ENCODE results near the gene TRAPPC6A. TPM values are rescaled to one million over a fixed set of nuclear protein-coding genes. Genes with fewer than 3 reads are reported as not detected.

TRAPPC6A gene
- total and polyA plus RNA-seq, 2 donors (not counting 1 experiment from before 2014, with no cell fraction given) = 40.3 to 79.0 TPM

GRCh38 chr19:45125360-45125759, 52.7 kb downstream of the TRAPPC6A start:
- H3K4me2 ChIP-seq (replicated peaks; ENCODE audit: low read depth, low read length, poor library complexity, severe bottlenecking) = no peak overlapping the region
- no peaks in the 10 kb centered on the region for H3K36me3 ChIP-seq (replicated peaks in 1 of 2; ENCODE audit: control extremely low read depth in 1 of 2, control insufficient read depth in 1 of 2, extremely low read depth in 1 of 2, insufficient read depth in 2 of 2, low read length in 1 of 2)
- DNase-seq (no peak), ATAC-seq (ENCODE audit: low read depth) (no peak)
- H3K4me3 Mint-ChIP-seq = no peak overlapping the region
- H4K20me1 ChIP-seq (ENCODE audit: control insufficient read depth, insufficient read depth, low read length, poor library complexity, severe bottlenecking) = peaks cover 78% of the 10 kb centered on the region
- intact Hi-C loops (cut with micrococcal nuclease) = loop anchor here (5.0 kb wide), 1 partner anchor 33 kb away; the partner anchor contains the start of gene PPP1R37
- no peak overlapping the region for H2AFZ ChIP-seq (ENCODE audit: insufficient read depth, low read depth, low read length, poor library complexity, severe bottlenecking)
- no peaks in the 10 kb centered on the region for H3K27me3 ChIP-seq (replicated peaks in 1 of 4; ENCODE audit: control extremely low read depth in 1 of 4, control insufficient read depth in 3 of 4, insufficient read depth in 4 of 4, low read length in 3 of 4)
- ChIA-PET CTCF (interaction anchor here (0.7 to 2.5 kb wide), 13 partner anchors 8 to 147 kb away, joined by 3 to 14 read pairs (median 3); partner anchors contain the start of genes BLOC1S3, PPP1R37 and TRAPPC6A), POLR2A (interaction anchor here (1.1 kb wide), 1 partner anchor 22 kb away, joined by 3 read pairs; no protein-coding TSS in a partner anchor)
- no peak overlapping the region for H3K4me3 ChIP-seq (ENCODE audit: control extremely low read depth in 1 of 5, extremely low read depth in 1 of 5, insufficient read depth in 1 of 5, low read depth in 2 of 5, low read length in 4 of 5)
- H3K79me2 ChIP-seq (ENCODE audit: control insufficient read depth, insufficient read depth, low read length) = peaks cover 95% of the 10 kb centered on the region
- WGBS (ENCODE audit: insufficient coverage) = 97% methylated on average over 4 of the region's 9 CpGs
- TF ChIP-seq CTCF (IDR thresholded peaks at IDR 0.05) (no peak), EZH2 (IDR thresholded peaks at IDR 0.05; ENCODE audit: borderline replicate concordance, insufficient read depth, low read depth, low read length, poor library complexity, severe bottlenecking) (no peak)
- H3K9ac ChIP-seq (ENCODE audit: low read length) = no peak overlapping the region
- no peak overlapping the region for H3K27ac ChIP-seq (ENCODE audit: low read length in 2 of 2)
- H3K9me3 ChIP-seq (ENCODE audit: control extremely low read depth in 1 of 3, control insufficient read depth in 2 of 3, insufficient read depth in 1 of 3, low read length in 2 of 3) = no peaks in the 10 kb centered on the region
- no peak overlapping the region for H3K27ac Mint-ChIP-seq
- H3K4me1 Mint-ChIP-seq = peaks cover 47% of the 10 kb centered on the region
- H3K9me3 Mint-ChIP-seq (ENCODE audit: insufficient read depth) = no peaks in the 10 kb centered on the region
- H3K27me3 Mint-ChIP-seq = no peaks in the 10 kb centered on the region
- H3K4me1 ChIP-seq (ENCODE audit: control insufficient read depth in 2 of 2, insufficient read depth in 2 of 2, low read length in 2 of 2) = peaks cover 16 to 32% of the 10 kb centered on the region in 2 donors

GRCh38 chr19:45124021-45124420, 54.0 kb downstream of the TRAPPC6A start:
- WGBS (ENCODE audit: insufficient coverage) = 100% methylated on average over 3 of the region's 6 CpGs
- Histone ChIP-seq H3K4me3 (ENCODE audit: control extremely low read depth in 1 of 5, extremely low read depth in 1 of 5, insufficient read depth in 1 of 5, low read depth in 2 of 5, low read length in 4 of 5) (no peak overlapping the region), H3K9ac (ENCODE audit: low read length) (no peak overlapping the region), H3K4me2 (replicated peaks; ENCODE audit: low read depth, low read length, poor library complexity, severe bottlenecking) (no peak overlapping the region), H3K36me3 (replicated peaks in 1 of 2; ENCODE audit: control extremely low read depth in 1 of 2, control insufficient read depth in 1 of 2, extremely low read depth in 1 of 2, insufficient read depth in 2 of 2, low read length in 1 of 2) (no peaks in the 10 kb centered on the region), H3K79me2 (ENCODE audit: control insufficient read depth, insufficient read depth, low read length) (peaks cover 95% of the 10 kb centered on the region), H2AFZ (ENCODE audit: insufficient read depth, low read depth, low read length, poor library complexity, severe bottlenecking) (no peak overlapping the region), H3K27ac (ENCODE audit: low read length in 2 of 2) (no peak overlapping the region), H3K4me1 (ENCODE audit: control insufficient read depth in 2 of 2, insufficient read depth in 2 of 2, low read length in 2 of 2) (peaks cover 22 to 42% of the 10 kb centered on the region in 2 donors), H3K9me3 (ENCODE audit: control extremely low read depth in 1 of 3, control insufficient read depth in 2 of 3, insufficient read depth in 1 of 3, low read length in 2 of 3) (no peaks in the 10 kb centered on the region), H3K27me3 (replicated peaks in 1 of 4; ENCODE audit: control extremely low read depth in 1 of 4, control insufficient read depth in 3 of 4, insufficient read depth in 4 of 4, low read length in 3 of 4) (no peaks in the 10 kb centered on the region), H4K20me1 (ENCODE audit: control insufficient read depth, insufficient read depth, low read length, poor library complexity, severe bottlenecking) (peaks cover 82% of the 10 kb centered on the region)
- ChIA-PET CTCF (interaction anchor here (2.2 kb wide), 1 partner anchor 12 kb away, joined by 6 read pairs; no protein-coding TSS in a partner anchor), POLR2A (no interaction called here)
- DNase-seq = no peak
- Mint-ChIP-seq H3K4me3 (no peak overlapping the region), H3K4me1 (peaks cover 58% of the 10 kb centered on the region), H3K27me3 (no peaks in the 10 kb centered on the region), H3K9me3 (ENCODE audit: insufficient read depth) (no peaks in the 10 kb centered on the region), H3K27ac (no peak overlapping the region)
- TF ChIP-seq CTCF (IDR thresholded peaks at IDR 0.05) = no peak
- no peak for TF ChIP-seq EZH2 (IDR thresholded peaks at IDR 0.05; ENCODE audit: borderline replicate concordance, insufficient read depth, low read depth, low read length, poor library complexity, severe bottlenecking)
- no peak for ATAC-seq (ENCODE audit: low read depth)
- intact Hi-C loops (cut with micrococcal nuclease) = no loop called here
